Measurements from ENCODE around the gene RAB6B. TPM values are rescaled to one million over a fixed set of nuclear protein-coding genes. Genes with fewer than 3 reads are reported as not detected.

The RAB6B gene
- total RNA-seq, 6 experiments from 2014 or later = 0.09 to 0.60 (median 0.36) TPM

DNA sequence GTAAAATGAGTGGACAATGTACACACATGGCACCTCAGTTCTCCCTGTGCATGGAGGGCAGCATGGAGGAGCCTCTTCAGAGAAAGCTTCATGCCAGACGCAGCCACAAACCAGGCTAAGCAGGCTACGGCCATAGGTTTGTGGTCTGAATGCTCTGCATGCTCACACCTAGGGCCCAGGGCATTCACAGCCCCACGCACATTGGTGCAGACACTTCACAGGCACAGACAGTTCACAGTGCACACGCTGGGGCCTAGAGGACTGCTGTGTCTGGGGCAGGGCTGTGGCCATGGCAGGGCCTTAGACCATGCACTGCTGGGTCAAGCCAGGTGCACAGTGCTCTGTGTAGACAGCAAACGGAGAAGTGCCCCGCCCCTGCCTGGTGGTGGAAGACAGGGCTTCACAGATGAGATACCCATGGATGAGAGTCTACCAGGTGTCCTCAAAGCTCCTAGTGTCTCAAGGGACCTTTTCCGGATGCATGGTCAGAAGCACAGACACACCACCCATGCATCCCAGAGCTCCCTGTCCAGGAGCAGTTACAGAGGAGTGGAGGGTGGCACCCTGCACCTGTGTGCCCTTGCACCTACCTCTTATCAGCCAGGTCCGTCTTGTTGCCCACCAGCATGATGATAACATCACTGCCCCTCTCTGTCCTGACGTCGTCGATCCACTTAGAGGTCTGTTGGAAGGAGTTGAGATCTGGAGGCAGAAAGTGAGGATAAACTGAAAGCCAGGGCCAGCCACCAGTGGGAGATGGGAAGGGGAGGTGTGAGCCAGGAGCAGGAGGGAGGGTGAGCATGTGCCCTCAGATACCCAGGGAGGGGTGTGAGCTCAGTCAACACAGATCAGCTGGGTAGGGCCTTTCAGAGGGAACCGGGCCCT, 56.5 kb downstream of the RAB6B start:
- no peaks in the 10 kb centered on the region for H3K36me3 ChIP-seq
- no peaks in the 10 kb centered on the region for H3K9me3 ChIP-seq
- no peaks in the 10 kb centered on the region for H3K27me3 ChIP-seq
- intact Hi-C loops (cut with DNase I) = no loop called here
- DNase-seq = peak in 1 of 3 donors; percentile 34
- H3K4me1 ChIP-seq = no peaks in the 10 kb centered on the region
- TF ChIP-seq POLR2A (IDR thresholded peaks at IDR 0.05) = no peak
- no peak for TF ChIP-seq CTCF (IDR thresholded peaks at IDR 0.05)
- no peak overlapping the region for H3K4me3 ChIP-seq
- ATAC-seq = no peak
- 70% methylated on average over 2 of the region's 12 CpGs for WGBS (ENCODE audit: insufficient coverage, low coverage, low lambda C conversion rate, missing lambda C conversion rate)
- H3K27ac ChIP-seq = no peak overlapping the region

DNA sequence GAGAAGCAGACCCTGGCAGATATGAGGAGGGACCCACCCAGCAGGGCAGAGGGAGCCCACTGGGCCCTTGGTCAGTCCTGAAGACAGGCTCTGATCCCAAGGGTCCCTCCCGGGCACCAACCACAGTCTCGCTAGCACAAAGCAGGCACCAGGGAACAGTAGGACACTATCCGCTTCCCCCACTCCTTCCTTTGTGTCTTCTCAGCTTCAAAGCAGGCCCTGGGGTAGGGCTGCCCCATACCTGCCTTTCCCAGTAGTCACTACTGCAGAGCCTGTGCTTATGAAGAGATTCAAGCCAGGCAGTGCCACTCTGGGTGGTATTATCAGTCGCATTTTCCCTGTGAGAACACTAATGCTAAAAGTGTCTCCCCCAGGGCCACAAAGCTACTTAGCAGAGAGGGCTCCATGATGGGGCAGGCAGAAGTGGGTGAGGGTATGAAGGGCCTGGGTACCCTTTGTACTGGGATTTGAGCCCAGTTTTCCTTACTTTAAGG, 57.3 kb downstream of the RAB6B start:
- intact Hi-C loops (cut with DNase I) = no loop called here
- Histone ChIP-seq H3K27ac (no peak overlapping the region), H3K36me3 (no peaks in the 10 kb centered on the region), H3K27me3 (no peaks in the 10 kb centered on the region), H3K4me1 (no peaks in the 10 kb centered on the region), H3K9me3 (no peaks in the 10 kb centered on the region), H3K4me3 (no peak overlapping the region)
- no CpG with 5 or more reads among the region's 4 CpGs for WGBS (ENCODE audit: insufficient coverage, low coverage, low lambda C conversion rate, missing lambda C conversion rate)
- peak in 1 of 3 donors; percentile 9 for DNase-seq
- no peak for ATAC-seq
- TF ChIP-seq POLR2A (IDR thresholded peaks at IDR 0.05) (no peak), CTCF (IDR thresholded peaks at IDR 0.05) (no peak)

DNA sequence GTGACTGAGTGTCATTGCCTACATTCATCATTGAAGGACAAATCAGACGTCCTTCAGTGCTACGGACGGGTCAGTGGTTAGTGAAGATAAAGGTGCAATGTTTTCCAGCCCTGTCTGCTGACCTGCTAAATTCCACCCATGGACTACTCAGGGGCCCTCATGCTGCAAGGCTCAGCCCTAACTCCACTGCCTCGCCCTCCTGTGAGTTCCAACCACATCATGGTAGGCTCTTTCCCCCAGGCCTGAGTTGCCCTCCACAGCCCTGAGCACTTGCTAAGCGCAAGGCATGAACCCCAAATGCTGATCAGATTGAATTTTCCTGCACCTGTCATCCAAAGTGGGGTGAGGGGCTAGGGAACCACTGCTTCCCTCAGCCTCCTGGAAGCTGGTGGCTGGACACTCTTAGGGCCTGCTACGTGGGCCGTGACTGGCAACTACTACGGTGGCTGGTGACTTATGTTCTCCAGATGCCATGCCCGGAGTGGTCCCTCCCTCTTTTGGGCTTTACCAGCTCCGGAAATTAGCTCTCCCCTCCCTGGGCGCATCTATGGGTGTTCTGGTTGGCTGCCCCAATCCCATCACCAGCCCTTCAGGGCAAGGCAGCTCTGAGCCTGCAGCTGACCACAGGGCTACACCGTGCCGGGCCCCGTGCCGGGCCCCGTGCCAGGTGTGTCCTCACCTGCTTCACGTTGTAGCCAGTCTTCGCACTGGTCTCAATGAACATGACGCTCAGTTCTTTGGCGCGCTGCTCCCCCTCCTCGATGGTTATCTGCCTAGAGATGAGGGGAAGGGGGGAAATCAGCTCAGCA, 58.0 kb downstream of the RAB6B start:
- TF ChIP-seq CTCF (IDR thresholded peaks at IDR 0.05) (no peak), POLR2A (IDR thresholded peaks at IDR 0.05) (no peak)
- intact Hi-C loops (cut with DNase I) = no loop called here
- ATAC-seq (no peak), DNase-seq (peak in 1 of 3 donors; percentile 36)
- WGBS (ENCODE audit: insufficient coverage, low coverage, low lambda C conversion rate, missing lambda C conversion rate) = 85% methylated on average over 10 of the region's 22 CpGs
- Histone ChIP-seq H3K9me3 (no peaks in the 10 kb centered on the region), H3K36me3 (no peaks in the 10 kb centered on the region), H3K27ac (no peak overlapping the region), H3K4me1 (no peaks in the 10 kb centered on the region), H3K4me3 (no peak overlapping the region), H3K27me3 (no peaks in the 10 kb centered on the region)

DNA sequence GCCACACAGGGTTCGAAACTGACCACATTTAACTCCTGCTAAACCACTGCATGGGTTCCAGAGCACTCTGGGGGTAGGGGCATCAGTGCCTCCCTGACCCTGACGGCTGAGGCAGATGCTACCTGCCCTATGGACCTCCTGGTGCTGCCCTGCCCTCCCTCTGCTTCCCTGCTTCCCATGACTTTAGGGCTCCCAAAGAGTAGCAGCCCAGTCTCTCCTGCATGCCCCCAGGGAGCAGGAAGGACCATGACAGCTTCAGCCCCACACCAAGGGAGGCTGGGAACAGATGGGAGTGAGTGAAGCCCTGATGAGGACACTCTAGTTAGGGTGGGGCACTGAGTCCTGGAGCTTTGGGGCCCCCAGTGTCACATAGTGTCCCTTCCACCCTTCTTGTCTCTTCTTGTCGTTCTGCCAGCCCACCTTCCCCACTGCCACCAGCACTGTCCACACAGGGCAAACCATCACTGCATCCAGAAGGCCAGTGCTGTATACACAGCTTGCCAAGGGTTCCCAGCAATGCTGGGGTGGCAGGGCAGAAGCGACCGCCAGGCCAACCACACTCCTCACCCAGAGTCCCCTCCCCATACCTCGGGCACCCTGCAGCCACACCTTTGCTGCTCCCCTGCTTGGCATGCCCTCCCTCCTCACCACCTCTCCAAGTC, 59.1 kb downstream of the RAB6B start:
- TF ChIP-seq POLR2A (IDR thresholded peaks at IDR 0.05) = no peak
- TF ChIP-seq CTCF (IDR thresholded peaks at IDR 0.05) = no peak
- 71% methylated on average over 2 of the region's 6 CpGs for WGBS (ENCODE audit: insufficient coverage, low coverage, low lambda C conversion rate, missing lambda C conversion rate)
- H3K4me3 ChIP-seq = no peak overlapping the region

More for the DNA sequence above, 59.1 kb downstream of the RAB6B start:
- H3K4me1 ChIP-seq = no peaks in the 10 kb centered on the region
- no peak overlapping the region for H3K27ac ChIP-seq
- DNase-seq (peak in 1 of 3 donors; percentile 18), ATAC-seq (no peak)
- no peaks in the 10 kb centered on the region for H3K36me3 ChIP-seq
- H3K27me3 ChIP-seq = no peaks in the 10 kb centered on the region
- intact Hi-C loops (cut with DNase I) = no loop called here
- H3K9me3 ChIP-seq = no peaks in the 10 kb centered on the region

Measured in right lobe of liver (tissue), 6 donors.